ENCODE results near the gene SLAMF7. TPM values are rescaled to one million over a fixed set of nuclear protein-coding genes. Genes with fewer than 3 reads are reported as not detected.

The SLAMF7 gene
- total RNA-seq, 1 experiment from 2014 or later, result not detected

DNA sequence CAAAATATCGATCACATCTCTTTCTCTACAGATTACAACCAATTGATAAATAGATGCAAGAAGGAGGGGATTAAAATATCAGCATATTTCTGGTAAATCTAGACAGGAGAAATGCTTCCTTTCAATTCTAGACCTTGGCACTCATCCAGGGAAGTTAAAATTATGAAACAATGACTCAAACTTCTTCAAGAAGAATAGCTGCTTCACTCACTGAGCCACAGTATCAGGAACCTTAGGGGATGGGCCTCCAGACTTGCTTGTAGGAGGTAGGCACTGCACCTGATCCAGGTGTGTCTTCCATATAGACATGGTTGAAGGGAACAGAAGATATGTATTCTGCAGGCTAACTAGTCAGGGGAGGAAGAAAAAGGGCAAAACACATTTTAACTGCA, 9.8 kb downstream of the SLAMF7 start:
- no peaks in the 10 kb centered on the region for H3K4me1 ChIP-seq
- intact Hi-C loops (cut with micrococcal nuclease; ENCODE audit: unreplicated experiment), result no loop called here
- ChIA-PET CTCF (interaction anchor here (0.6 to 1.4 kb wide), 2 partner anchors 20 to 27 kb away, joined by 3 read pairs; no protein-coding TSS in a partner anchor), POLR2A (no interaction called here)
- no TSS peak for BruUV-seq (replicated peaks)
- TF ChIP-seq, protein P1, sequence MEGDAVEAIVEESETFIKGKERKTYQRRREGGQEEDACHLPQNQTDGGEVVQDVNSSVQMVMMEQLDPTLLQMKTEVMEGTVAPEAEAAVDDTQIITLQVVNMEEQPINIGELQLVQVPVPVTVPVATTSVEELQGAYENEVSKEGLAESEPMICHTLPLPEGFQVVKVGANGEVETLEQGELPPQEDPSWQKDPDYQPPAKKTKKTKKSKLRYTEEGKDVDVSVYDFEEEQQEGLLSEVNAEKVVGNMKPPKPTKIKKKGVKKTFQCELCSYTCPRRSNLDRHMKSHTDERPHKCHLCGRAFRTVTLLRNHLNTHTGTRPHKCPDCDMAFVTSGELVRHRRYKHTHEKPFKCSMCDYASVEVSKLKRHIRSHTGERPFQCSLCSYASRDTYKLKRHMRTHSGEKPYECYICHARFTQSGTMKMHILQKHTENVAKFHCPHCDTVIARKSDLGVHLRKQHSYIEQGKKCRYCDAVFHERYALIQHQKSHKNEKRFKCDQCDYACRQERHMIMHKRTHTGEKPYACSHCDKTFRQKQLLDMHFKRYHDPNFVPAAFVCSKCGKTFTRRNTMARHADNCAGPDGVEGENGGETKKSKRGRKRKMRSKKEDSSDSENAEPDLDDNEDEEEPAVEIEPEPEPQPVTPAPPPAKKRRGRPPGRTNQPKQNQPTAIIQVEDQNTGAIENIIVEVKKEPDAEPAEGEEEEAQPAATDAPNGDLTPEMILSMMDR (IDR thresholded peaks at IDR 0.05; ENCODE audit: insufficient read depth in 1 of 2, low read depth in 1 of 2, low read length in 1 of 2, severe bottlenecking in 1 of 2, unreplicated experiment in 1 of 2), result no peak
- no peaks in the 10 kb centered on the region for H3K36me3 ChIP-seq (ENCODE audit: control insufficient read depth, insufficient read depth, low read length)
- no peak for DNase-seq
- no peaks in the 10 kb centered on the region for H3K4me1 Mint-ChIP-seq (ENCODE audit: low read depth, unreplicated experiment)
- no peaks in the 10 kb centered on the region for H3K9me3 ChIP-seq
- peaks cover 5% of the 10 kb centered on the region for H3K27me3 Mint-ChIP-seq (ENCODE audit: insufficient read depth, unreplicated experiment)
- no peaks in the 10 kb centered on the region for H3K36me3 Mint-ChIP-seq (ENCODE audit: insufficient read depth, unreplicated experiment)
- no peak overlapping the region for H3K27ac Mint-ChIP-seq (ENCODE audit: unreplicated experiment)
- no peaks in the 10 kb centered on the region for H3K9me3 Mint-ChIP-seq (ENCODE audit: unreplicated experiment)
- H3K4me3 Mint-ChIP-seq (ENCODE audit: unreplicated experiment), result no peak overlapping the region
- no peak overlapping the region for H3K4me3 ChIP-seq (ENCODE audit: low read depth, low read length)
- H3K27me3 ChIP-seq (replicated peaks; ENCODE audit: control insufficient read depth, insufficient read depth, low read length), result no peaks in the 10 kb centered on the region

DNA sequence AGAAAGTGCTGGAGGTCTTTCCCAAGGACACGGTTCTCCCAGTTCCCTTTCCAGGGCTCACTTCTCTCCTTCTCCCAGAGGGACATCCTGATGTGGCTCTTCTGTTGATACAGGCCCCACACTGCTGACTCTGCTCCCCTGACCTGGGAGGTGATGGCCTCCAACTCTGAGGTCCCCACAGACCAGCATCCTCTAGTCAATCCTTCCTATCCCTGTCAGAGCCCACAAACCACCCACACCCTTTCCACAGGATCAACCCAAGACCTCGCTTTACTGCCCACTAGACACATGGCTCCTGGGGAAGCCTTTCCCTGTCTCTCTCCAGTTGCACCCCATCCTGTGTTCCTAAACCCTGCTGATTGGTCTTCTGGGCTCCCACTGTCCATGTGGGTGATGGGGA, 11.6 kb downstream of the SLAMF7 start:
- Histone ChIP-seq H3K9me3 (no peaks in the 10 kb centered on the region), H3K27me3 (replicated peaks; ENCODE audit: control insufficient read depth, insufficient read depth, low read length) (no peaks in the 10 kb centered on the region), H3K4me3 (ENCODE audit: low read depth, low read length) (no peak overlapping the region), H3K4me1 (no peaks in the 10 kb centered on the region), H3K36me3 (ENCODE audit: control insufficient read depth, insufficient read depth, low read length) (no peaks in the 10 kb centered on the region)
- H3K4me3 Mint-ChIP-seq (ENCODE audit: unreplicated experiment), result no peak overlapping the region
- BruUV-seq (replicated peaks), result no TSS peak
- H3K4me1 Mint-ChIP-seq (ENCODE audit: low read depth, unreplicated experiment), result no peaks in the 10 kb centered on the region
- DNase-seq, result no peak
- H3K27me3 Mint-ChIP-seq (ENCODE audit: insufficient read depth, unreplicated experiment), result peaks cover 3% of the 10 kb centered on the region
- ChIA-PET CTCF (no interaction called here), POLR2A (no interaction called here)
- H3K9me3 Mint-ChIP-seq (ENCODE audit: unreplicated experiment), result no peaks in the 10 kb centered on the region
- H3K27ac Mint-ChIP-seq (ENCODE audit: unreplicated experiment), result no peak overlapping the region
- TF ChIP-seq, protein P1 (IDR thresholded peaks at IDR 0.05; ENCODE audit: insufficient read depth in 1 of 2, low read depth in 1 of 2, low read length in 1 of 2, severe bottlenecking in 1 of 2, unreplicated experiment in 1 of 2), result no peak
- intact Hi-C loops (cut with micrococcal nuclease; ENCODE audit: unreplicated experiment), result no loop called here
- no peaks in the 10 kb centered on the region for H3K36me3 Mint-ChIP-seq (ENCODE audit: insufficient read depth, unreplicated experiment)

- no peaks in the 10 kb centered on the region for H3K36me3 Mint-ChIP-seq (ENCODE audit: insufficient read depth, unreplicated experiment)
- Histone ChIP-seq H3K36me3 (ENCODE audit: control insufficient read depth, insufficient read depth, low read length) (no peaks in the 10 kb centered on the region), H3K9me3 (peaks cover 3% of the 10 kb centered on the region; the same call in 1 of the 2 replicates), H3K4me1 (no peaks in the 10 kb centered on the region), H3K4me3 (ENCODE audit: low read depth, low read length) (no peak overlapping the region), H3K27me3 (replicated peaks; ENCODE audit: control insufficient read depth, insufficient read depth, low read length) (no peaks in the 10 kb centered on the region)
- BruUV-seq (replicated peaks), result no TSS peak
- peaks cover 5% of the 10 kb centered on the region for H3K27me3 Mint-ChIP-seq (ENCODE audit: insufficient read depth, unreplicated experiment)
- H3K9me3 Mint-ChIP-seq (ENCODE audit: unreplicated experiment), result no peaks in the 10 kb centered on the region
- no peak overlapping the region for H3K27ac Mint-ChIP-seq (ENCODE audit: unreplicated experiment)
- no peak overlapping the region for H3K4me3 Mint-ChIP-seq (ENCODE audit: unreplicated experiment)
- ChIA-PET POLR2A (no interaction called here), CTCF (no interaction called here)
- TF ChIP-seq, protein P1 (IDR thresholded peaks at IDR 0.05; ENCODE audit: insufficient read depth in 1 of 2, low read depth in 1 of 2, low read length in 1 of 2, severe bottlenecking in 1 of 2, unreplicated experiment in 1 of 2), result no peak
- no peaks in the 10 kb centered on the region for H3K4me1 Mint-ChIP-seq (ENCODE audit: low read depth, unreplicated experiment)
- no peak for DNase-seq
- intact Hi-C loops (cut with micrococcal nuclease; ENCODE audit: unreplicated experiment), result no loop called here
These were observed 13.4 kb downstream of the SLAMF7 start for GRCh38 chr1:160752406-160752805.

Measured in Caco-2 (cell line).